ENCODE data around the gene LIAS.

DNA sequence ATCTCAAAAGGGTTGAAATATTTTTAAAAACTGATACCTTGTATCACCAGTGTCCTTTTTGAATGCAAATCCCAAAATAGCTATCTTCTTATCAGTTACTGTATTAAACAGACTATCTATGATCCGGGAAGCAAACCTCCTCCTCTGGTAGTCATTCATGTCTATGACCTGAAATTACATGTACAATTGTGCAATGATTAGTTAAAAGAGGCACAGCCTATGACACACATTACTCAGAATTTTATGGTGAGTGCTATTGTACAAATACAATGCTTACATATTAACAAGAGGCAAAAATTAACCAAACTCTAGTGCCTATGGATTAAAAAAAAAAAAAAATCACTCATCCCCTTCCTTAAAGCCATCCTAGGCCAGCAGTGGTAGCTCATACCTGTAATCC lies 46.7 kb downstream of the LIAS start:
- TF ChIP-seq, protein P1, sequence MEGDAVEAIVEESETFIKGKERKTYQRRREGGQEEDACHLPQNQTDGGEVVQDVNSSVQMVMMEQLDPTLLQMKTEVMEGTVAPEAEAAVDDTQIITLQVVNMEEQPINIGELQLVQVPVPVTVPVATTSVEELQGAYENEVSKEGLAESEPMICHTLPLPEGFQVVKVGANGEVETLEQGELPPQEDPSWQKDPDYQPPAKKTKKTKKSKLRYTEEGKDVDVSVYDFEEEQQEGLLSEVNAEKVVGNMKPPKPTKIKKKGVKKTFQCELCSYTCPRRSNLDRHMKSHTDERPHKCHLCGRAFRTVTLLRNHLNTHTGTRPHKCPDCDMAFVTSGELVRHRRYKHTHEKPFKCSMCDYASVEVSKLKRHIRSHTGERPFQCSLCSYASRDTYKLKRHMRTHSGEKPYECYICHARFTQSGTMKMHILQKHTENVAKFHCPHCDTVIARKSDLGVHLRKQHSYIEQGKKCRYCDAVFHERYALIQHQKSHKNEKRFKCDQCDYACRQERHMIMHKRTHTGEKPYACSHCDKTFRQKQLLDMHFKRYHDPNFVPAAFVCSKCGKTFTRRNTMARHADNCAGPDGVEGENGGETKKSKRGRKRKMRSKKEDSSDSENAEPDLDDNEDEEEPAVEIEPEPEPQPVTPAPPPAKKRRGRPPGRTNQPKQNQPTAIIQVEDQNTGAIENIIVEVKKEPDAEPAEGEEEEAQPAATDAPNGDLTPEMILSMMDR (IDR thresholded peaks at IDR 0.05; ENCODE audit: insufficient read depth, low read length): no peak
- TF ChIP-seq POLR2AphosphoS5 (IDR thresholded peaks at IDR 0.05; ENCODE audit: low read depth) (no peak), GABPA (IDR thresholded peaks at IDR 0.05; ENCODE audit: low read depth) (no peak)
